Retina (tissue), 1 donor: ENCODE results near the gene PPP1R9A.

Experiments
- DNase-seq: peaks from one replicate; pipeline ENCODE4 v3.0.0-alpha.2; 2016

Gene PPP1R9A

DNA sequence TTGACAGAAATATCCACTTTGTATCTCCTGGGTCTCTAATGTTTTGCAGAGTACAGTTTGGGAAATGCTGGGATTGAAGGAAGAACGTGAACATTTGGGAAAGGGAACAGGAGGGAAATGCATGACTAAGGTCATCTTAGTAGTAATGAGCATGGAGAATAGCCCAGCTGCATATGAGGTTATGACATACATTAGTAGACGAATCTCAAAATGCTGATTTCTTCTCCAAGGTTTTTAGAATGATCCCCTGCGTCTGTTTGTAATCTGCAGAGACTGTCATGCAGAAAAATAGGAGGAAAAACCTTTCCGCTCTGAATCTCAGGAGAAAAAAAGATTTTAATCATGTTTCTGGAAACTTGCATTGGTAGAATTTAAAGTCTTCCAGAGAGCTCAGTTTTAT is 133.6 kb downstream of the PPP1R9A start:
- no peak for DNase-seq

DNA sequence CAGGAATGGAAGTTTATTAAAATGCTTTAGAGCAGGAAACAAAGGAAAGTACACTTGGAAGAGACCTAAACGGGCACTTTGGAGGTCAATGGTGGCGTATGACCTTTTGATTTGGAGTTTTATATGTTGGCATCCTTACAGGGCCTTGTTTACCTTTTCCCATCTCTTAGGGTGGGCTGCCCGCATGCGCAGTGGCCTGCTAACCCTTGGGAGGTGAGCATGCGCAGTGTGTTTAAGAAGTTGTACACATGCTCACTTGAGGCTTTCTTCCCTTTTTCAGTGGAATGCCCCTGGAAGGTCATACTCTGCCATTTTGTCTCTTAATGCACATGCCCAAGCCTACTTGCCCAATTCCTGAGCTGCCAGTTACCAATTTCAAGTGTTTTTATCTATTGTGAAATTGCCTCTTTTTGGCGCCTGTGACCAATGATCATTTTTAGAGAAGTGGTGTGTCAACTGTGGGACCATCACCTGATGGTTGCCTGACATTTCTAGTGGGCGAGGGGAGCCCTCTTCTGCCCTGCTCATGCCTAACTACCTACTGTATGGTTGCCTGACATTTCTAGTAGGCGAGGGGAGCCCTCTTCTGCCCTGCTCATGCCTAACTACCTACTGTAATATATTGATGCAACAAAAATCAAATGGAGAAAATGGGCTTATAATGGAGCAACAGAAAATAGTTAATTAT is 138.0 kb downstream of the PPP1R9A start:
- no peak for DNase-seq

DNA sequence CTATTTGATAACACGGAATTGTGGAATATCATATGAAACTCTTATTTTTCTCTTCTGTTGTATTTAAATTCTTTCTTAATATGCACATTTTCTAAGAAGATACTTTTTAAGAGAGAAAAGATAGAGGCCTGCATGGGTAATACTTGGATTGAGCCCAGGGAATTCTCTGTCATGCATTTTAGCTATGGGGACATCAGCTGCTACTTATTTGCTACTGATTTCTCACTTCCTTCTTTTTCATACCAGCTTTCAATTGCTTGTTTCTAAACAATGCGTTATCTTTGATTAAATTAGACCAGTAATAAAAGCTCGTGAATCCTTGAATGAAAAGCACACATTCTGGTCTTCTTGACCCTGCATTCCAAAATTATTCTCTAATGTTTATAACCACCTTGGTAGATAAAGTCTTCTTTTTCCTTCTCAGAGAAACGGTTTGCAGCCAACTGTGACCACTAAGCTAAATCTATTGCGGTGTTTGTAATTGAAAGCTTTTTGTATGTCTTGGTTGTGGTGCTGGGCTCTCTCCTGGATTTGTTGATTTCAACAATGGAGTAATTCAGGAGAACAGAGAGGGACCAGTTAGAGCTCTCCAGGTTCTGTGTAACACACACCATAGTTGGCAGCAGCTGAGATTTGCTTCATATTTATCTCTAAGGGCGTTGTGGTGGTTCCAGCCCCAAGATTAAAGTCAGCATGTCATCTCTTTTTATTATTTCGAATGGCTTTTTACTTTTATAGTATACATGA is 139.3 kb downstream of the PPP1R9A start:
- no peak for DNase-seq

DNA sequence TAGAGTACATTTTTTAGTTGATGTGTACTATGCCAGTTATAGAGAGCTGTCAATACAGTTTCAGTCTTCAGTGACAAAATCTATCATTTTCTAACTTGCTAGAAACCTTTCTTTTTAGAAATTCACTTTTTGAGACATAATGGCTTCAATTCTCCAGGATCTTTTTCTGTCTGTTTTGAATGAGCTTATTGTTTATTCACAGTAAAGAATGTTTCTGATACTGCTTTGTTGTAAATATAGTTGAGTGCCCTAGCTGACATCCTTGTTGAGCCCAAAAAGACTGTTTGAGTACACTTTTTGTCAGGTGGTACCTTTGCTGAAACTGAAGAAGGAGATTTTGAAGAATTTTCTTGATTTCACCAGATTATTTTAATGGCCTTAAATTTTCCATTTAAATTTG is 139.9 kb downstream of the PPP1R9A start:
- DNase-seq, result no peak

DNA sequence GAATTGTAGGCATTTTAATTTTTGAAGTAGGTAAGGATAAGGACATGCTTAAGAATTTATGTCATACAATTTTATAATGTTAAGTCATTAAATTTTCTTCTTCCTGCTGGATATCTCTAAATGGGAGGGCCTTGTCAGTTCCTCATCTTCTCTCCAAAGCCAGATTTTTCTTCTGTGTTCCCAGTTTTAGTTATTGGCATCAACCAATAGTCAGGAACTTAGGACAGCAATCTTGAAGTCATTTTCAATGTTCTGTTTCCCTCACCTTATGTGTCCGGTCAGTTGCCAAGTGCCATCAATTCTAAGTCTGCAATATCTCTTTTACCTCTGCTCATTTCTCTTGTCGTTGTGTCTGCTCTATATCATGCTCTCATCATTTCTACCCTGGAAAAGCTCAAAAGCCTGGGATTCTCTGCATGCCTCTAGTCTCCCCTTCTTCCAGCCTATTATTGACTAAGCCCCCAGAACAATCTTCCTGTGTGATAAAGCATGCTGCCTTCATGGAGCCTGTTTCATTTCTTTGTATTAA is 145.2 kb downstream of the PPP1R9A start:
- no peak for DNase-seq

DNA sequence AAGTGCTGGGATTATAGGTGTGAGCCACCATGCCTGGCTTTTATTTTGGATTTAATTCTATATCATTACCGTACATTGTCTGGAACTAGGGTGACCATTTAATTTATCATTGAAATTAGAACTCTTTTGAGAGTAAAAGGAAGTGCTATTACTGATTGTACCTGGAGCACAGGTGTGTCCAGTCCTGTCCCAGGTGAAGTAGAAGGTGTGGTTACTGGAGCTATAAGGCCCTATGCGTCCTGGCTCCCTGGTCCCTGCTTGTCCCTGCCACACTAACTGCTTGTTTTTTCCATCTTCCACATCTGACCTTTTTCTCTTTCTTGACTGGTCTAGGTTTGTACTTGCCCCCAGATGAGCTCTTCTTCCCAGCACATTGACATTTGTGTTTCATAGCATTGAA is 147.0 kb downstream of the PPP1R9A start:
- no peak for DNase-seq

DNA sequence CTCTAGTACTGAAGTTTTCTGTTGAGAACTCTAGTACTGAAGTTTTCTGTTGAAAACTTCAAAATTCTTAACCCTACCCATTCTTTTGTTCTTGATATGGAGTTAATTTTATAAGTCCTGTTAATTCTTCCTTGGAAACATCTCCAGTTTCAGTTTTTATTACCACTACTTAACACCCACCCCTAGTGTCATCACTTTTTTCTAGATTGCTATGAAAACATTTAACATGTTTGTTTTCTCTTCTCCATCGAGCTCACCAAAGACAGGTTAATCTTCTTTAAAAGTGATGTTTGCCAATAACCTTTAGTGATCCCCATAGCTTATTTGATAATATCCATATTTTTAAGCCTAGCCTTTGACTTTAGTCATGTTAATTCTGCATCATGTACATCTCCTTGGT is 147.9 kb downstream of the PPP1R9A start:
- DNase-seq, result no peak

DNA sequence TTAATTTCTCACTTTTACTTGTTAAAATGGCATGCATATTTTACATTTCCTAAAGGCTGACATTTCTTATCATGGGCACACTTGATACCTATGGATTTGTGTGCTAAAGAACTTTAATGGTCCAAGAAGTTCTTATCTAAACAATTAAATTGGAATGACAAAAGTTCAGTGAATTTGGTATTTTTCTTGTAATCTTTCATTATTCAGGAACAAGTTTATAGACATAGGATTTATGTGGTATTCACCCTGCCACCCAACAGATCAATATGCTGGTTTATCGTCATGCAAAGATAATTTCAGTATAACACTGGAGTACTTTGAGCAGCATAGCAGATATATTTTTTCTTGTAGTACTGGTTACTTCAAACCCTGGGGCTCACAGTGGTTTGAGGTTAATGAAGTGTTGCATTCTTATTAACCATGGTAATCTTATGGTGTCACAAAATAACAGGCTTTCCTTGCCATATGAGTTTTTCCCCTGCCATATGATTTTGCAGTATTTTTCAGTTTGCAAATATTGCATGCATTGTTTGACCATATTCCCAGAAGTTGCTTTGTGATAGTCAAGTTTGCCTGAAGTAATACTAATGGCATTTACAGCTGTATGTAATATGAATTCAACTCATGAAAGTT is 148.8 kb downstream of the PPP1R9A start:
- no peak for DNase-seq

DNA sequence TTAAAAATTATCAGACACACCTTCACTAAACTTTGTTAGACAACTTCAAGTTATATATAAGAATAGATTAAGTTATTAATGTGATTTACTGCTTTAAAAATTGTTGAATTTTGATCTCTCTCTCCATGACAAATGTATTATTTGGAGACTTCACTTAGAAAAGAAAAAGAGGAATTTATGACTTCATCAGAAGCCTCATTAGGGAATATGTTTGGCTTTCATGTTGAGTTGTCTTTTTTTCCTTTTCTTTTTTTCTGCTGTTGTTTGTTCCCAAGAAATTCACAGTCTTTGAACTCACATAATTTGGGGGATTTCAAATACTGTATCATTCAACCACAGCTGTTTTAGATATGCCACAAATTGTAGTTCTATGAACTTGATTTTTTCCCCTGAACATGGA is 149.5 kb downstream of the PPP1R9A start:
- DNase-seq, result no peak

DNA sequence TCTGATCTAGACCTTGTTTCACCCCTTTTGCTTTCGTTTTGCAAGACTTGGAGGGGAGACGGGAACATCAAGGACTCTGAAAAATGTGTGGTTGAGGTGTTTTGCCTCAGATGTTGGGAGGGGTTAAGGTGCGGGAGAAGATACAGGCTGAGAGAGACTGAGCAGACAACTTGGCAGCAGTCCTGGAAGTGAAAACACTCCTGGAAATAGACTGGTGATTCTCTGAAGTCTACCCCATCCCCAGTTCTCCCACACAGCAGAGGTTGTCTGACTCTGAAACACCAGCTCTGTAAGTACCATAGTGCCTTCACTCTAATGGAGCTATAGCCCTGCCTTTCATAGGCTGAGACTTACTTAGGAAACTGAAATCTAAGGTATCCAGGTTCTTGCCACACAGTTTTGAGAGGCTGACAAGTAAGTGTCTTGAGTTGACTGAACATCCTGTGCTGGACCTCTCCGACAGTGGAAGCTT is 152.5 kb downstream of the PPP1R9A start:
- no peak for DNase-seq

DNA sequence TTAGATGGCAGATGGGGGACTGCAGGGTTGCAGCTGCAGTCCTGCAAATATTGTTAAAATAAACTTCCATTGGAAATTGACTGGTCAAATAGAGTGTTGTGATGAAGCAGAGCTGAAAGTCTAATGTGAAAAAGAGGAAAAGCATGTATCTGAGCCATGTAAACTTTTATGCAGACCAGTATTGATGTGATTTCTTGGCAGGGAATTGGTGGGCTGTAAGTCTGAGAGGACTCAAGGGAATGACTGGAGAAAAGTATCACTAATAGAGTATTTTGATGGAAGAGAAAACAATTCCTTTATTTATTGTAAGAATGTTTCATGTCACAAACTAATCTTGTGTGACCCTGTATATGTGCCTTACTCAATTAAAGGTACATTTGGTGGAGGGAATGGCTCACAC is 155.5 kb downstream of the PPP1R9A start:
- DNase-seq, result no peak

DNA sequence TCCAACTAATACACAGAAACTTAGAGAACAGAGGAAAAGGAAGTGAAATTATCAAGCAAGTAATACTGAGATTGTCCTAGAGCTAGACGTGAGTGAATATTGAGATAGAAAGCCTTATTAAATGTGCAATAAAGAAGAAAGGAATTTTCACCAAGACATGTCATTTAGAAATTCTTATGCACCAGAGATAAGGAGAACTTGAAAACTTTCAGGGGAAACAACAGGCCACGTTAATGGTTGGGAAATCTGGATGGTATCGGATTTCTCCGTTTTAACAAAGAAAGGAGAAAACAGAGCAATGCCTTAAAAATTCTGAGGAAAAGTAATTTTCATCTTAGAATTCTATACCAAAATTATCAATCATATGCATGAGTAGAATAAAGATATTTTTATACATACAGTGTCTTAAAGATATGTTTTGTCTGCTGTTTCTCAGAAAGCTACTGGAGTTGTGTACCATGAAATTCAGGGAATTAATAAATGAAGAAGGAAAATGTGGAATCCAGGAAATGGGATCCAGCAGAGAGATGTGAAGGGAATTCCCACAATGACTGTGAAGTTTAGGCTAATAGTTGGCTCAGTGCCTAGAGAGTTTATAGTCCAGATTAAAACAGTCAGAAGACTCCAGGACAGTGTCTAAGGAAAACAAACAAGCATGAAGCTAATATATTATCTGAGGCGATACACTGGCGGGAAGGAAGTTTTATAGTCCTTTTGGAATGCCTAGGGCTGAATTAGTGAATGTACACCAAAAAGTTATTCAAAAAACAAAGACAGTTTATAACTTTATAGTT is 159.5 kb downstream of the PPP1R9A start:
- no peak for DNase-seq

DNA sequence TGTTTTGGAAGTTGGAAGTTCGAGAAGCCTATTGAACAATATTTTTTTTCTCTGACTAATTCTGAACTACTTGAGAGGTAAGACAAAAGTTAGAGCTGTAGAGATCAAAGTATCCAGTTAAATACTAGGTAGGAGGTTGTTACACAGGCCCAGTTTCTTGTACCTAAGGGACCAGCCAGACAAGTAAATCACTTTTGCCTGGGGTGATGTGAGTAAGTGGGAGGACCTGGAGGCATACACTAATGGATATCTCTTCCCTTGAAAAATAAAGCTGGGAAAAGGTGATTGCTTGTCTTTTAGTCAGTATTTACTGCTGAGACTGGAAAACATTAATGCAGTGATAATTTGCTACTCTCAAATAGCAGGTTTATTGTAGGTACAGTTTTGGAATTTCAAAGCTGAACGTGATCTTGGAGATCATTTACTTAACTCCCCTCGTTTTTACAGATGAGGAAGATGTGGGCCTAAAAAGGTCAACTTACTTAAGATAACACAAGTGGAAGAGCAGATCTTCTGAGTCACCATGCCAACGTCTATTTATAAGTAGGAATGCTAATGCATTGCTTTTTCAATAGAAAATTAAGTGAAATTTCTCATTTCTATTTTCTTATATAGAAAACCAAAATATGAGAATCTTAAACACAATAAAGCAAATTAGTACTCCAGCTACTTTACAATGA is 181.3 kb downstream of the PPP1R9A start:
- no peak for DNase-seq

DNA sequence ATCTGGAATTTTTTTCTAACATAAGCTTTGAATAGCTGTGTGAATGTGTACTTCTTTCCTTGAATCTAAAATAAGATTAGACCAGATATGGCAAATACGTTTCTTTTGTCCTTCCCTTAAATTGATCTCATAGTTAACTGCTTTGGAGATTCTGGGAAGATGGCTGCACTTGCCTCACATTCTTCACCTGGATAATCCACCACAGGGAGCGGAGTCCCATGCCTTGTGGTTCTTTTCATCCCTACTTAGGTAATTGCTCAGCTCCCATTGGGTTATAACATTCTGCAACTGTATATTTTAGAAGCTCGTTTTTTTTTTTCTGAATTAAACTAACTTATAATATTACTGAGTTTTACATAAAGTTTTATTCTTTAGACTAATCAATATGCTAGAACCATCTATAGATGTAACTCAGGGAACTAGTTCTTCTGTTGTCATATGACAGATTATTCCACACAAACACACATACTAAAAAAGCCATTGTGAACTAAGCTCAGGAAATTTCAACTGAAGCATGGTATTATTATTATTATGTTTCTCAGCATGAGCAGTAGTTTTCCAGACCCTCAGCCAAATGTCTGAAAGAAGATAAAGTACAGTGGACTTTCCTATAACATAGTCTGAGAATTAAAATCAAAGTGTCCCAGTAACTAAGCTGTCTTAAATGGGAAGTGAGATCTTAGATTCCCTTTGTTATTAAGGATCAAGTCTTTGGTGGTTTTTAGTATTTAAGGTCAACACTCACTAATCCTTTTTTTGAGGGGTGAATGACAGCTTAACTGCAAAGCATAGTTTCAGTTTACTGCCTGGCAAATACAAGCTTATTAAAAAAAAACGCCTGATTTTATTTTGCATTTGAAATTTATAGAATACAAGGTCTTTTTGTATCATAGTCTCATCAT is 182.3 kb downstream of the PPP1R9A start:
- no peak for DNase-seq

DNA sequence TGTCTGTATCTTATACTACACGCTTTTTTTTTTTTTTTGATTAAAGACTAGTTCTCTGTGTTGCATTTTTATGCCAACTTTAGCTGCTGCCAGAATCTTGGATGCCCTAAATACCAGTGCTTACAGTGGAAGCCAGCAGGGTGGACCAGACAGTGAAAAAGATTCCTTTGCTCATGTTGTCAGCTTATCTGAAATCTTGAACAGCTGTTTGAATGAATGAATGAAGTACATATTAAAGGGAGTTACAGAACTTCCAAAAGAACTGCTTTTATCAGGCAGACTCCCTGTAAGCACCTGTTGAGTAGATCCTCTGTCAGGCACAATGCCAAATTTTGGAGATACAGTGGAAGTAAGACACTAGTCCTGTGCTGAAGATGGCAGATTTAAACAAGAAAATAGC is 184.9 kb downstream of the PPP1R9A start:
- DNase-seq, result no peak

DNA sequence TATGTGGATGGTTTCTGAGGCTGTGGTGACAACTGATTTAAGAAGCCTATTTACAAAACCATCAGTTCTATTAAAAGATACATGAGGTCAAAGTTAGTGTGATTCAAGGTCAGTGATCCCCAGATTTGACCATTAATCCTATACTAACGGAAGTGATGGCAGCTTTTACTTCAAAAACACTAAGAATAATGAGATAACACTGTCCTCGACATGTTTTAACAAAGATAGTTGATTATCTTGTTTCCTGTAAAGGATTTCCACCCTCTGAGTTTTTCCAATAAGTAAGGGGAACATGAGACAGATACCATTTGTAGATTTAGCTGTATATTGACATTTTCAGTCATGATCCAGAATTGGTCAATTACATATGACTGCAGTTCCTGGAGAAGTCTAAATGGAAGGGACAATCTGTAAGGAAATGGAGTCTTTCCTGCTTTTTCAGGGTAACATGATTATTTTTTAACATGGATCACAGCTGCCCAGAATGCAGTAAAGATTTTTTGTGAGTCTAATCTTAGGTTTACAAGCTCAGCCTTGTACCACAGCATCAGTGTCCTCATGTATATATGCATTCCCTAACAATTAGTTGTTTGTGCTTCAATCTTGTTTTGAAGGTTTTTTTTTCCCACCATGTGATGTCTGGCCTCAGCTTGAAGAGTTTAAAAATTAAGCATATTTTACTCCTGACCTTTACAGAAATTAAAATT is 188.0 kb downstream of the PPP1R9A start:
- no peak for DNase-seq

DNA sequence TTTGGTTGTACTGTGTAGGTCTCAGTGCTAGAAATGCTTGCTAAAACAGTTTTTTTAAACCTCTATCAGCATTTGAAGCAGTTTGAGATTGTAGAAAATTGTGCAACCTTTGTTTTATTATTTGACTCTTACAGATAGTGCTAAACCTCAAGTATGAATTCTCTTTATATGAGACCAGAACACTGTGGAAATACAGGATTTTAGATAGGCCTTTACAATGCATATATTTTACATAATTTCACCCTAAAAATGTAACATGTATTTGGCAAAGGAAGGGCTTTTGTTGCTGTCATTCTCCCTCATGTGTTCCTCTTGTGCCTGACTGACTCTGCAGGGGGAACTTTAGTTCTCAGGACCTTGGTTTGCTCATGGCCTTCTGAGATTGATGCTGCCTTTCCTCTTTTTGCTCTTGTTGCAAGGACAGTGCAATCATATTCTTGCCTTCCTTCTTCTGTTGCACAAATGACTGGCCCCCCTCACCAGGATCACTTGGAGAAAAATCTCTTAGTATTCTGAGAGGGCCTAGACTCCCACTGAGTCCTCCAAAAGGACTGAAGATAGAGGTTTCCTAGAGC is 188.7 kb downstream of the PPP1R9A start:
- no peak for DNase-seq

DNA sequence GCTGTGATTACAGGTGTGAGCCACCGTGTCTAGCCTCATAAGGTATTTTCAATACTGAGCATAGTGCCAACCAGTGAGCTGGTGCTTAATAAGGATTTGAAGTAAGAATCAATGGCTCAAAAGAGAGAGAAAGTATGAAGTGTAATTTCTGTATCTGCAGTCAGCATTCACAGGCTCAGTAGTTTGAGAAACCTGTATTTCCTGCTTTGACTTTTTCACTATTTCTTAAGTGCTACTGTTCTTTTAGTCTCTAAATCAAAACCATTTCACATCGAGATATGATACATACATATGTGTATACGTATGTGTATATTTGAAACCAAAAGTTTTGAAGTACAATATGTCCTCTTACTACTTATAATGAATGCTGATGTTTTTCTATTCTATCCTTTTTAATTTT is 189.9 kb downstream of the PPP1R9A start:
- DNase-seq, result no peak

DNA sequence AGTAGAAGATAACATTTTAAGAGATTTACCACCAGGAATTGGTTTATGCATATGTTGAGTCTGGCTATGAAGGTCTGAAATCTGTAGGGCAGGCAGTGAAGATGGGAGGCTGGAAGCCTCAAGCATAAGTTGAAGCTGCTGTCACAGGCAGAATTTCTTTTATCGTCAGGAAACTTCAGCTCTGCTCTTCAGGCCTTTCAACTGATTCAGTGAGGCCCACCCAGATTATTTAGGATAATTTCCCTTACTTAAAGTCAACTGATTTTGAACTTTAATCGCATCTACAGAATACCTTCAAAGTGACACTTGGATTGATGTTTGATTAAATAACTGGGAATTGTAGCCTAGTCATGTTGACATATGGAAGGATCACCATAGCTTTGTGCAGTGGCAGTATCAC is 190.5 kb downstream of the PPP1R9A start:
- no peak for DNase-seq

DNA sequence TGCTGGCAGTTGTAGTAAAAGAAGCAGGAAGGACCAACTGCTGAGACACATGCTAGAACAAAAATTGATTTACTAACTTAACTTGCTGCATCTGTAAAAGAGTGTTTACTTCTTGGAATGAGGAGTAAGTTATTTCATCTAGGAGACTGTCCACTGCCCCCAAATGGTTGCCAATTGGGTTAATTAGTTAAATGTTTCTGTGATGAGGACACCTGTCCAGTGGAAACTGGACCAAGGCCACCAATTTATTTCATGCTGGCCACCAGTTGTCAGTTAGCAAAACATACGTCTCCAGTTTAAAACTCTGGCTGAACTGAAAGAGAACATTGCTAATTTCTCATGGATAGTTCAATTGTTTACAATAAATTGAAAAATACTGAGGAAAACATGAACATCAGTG is 191.7 kb downstream of the PPP1R9A start:
- DNase-seq, result no peak
